Measurements from ENCODE around the gene SDK2.

DNA sequence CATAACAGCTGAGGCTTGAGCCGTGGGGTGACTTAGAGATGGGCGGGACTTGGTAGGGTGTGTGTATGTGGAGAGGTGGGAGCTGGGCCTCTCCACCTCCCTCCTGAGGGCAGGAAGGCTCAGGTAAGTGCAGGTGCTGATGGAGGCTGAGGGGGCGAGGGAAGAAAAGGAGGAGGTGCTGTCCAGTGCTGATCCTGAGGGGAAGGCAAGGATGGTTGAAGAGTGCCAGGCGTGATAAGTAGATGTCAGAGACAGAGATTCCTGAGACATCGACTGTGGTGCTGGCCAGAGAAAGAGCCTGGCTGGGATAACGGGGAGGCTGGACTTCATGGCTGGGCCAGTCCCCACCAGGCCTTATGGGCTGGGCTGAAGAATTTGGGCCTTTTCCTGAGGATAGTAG is 159.1 kb downstream of the SDK2 start:
- TF ChIP-seq, protein P1, sequence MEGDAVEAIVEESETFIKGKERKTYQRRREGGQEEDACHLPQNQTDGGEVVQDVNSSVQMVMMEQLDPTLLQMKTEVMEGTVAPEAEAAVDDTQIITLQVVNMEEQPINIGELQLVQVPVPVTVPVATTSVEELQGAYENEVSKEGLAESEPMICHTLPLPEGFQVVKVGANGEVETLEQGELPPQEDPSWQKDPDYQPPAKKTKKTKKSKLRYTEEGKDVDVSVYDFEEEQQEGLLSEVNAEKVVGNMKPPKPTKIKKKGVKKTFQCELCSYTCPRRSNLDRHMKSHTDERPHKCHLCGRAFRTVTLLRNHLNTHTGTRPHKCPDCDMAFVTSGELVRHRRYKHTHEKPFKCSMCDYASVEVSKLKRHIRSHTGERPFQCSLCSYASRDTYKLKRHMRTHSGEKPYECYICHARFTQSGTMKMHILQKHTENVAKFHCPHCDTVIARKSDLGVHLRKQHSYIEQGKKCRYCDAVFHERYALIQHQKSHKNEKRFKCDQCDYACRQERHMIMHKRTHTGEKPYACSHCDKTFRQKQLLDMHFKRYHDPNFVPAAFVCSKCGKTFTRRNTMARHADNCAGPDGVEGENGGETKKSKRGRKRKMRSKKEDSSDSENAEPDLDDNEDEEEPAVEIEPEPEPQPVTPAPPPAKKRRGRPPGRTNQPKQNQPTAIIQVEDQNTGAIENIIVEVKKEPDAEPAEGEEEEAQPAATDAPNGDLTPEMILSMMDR (IDR thresholded peaks at IDR 0.05): no peak
- TF ChIP-seq POLR2A (IDR thresholded peaks at IDR 0.05): no peak

Measured in Peyer's patch (tissue), 4 donors.